ENCODE measurements around the gene SEPTIN8.

GRCh38 chr5:132766806-132767055 lies 10.3 kb downstream of the SEPTIN8 start:
- TF ChIP-seq EZH2 (IDR thresholded peaks at IDR 0.05; ENCODE audit: low read depth, low read length, severe bottlenecking) (no peak), ATF2 (IDR thresholded peaks at IDR 0.05; ENCODE audit: low read length) (no peak), NRF1 (IDR thresholded peaks at IDR 0.05; ENCODE audit: low read depth, low read length) (no peak), POLR2A (IDR thresholded peaks at IDR 0.05; ENCODE audit: control extremely low read depth in 1 of 2, low read depth in 2 of 2, low read length in 2 of 2) (no peak), JUN (IDR thresholded peaks at IDR 0.05; ENCODE audit: low read depth, low read length) (no peak), MAX (IDR thresholded peaks at IDR 0.05) (no peak), NANOG (IDR thresholded peaks at IDR 0.05; ENCODE audit: insufficient read depth, low read depth, low read length, poor library complexity, severe bottlenecking) (no peak), BACH1 (IDR thresholded peaks at IDR 0.05; ENCODE audit: low read length) (no peak)

All from H1 (cell line).